Kidney glomerular epithelial cell (primary cell): ENCODE data around the gene SLC6A15.
A peak's percentile ranks its signal among the peaks of the same experiment; 100 is the strongest.

Source experiments
- DNase-seq: peaks from one replicate; lab custom pipeline; 2025; lab: John Stamatoyannopoulos, UW

SLC6A15 gene

DNA sequence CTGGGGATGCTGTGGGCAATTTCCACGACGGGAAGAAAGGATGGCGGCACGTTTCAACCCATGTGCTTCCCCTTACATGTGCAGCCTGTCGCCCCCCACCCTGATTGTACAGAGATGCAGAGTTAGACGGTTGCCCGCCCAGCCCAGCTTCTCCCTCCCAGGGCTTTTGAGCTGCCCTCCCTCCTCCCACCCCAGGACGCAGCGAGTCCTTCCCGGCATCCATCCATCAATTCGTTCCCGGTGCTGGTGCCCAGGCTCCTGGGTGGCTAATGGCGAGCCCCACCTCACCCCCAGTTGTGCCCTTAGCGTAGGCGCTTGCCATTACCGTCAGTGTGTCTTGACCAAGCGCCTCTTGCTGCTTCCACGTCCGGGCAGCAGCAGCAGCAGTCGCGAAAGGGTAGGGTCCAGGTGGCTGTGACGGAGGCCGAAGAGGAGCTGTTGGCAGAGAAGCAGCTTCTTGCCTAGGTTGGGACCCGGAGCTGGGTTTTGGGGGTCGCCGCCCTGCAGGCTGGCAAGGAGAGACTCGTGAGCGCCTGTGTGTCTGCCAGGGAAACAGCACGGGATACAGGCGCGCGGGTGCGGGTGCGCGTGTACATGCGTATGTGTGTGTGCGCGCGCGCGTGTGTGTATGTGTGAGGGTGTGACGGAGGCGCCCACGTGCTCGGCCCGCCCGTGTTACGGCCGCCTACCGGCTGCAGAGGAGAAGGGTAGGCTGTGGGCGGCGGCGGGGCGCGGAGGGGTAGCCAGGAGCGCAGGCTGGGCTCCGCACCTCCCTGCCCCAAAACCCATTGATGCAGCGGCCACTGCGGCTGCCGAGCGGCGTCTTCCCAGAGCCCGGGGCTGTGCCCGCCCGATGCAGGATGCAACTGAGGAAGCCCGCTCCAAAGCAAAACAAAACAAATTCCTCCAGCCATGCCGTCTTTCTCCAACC lies at the start of gene SLC6A15:
Gene SLC6A15 (minus strand): TSS at position 602 of the 931 bp plus-strand sequence. CDS start 20,679 bp downstream, outside the sequence.
- DNase-seq, result peak; percentile 20

DNA sequence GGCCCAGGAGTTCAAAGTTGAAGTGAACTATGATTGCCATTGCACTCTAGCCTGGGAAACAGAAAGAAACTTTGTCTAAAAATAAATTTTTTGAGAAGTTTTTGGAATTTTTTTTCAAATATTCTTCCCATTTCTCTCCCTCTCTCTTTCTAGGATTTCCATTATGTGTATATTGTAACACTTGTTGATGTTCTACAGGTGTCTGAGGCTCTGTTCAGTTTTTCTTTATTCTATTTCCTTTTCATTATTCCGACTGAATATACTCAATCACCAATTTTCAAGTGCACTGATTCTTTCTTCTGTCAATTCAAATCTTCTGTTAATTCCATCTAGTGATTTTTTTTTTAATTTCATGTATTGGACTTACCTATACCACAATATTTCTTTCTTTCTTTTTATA lies 48.3 kb upstream of the SLC6A15 start:
- DNase-seq, result no peak

DNA sequence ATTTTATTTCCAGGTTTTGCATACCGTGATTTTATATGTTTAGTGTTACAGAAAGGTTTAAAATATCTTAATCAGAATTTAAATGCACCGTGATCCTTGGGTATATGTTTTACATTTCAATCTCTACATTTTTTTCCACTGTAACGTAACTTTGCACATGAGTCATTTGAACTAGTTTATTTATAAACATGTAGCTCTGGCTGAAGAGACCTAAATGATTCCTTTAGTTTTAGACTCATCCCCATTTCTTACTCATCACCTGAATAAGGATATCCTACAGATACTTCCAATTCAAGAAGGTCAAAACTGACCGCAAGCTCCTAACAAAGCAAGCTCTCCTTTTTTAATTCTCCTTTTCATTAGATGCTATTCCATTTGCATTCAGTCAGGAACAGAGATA lies 42.7 kb upstream of the SLC6A15 start:
- no peak for DNase-seq

DNA sequence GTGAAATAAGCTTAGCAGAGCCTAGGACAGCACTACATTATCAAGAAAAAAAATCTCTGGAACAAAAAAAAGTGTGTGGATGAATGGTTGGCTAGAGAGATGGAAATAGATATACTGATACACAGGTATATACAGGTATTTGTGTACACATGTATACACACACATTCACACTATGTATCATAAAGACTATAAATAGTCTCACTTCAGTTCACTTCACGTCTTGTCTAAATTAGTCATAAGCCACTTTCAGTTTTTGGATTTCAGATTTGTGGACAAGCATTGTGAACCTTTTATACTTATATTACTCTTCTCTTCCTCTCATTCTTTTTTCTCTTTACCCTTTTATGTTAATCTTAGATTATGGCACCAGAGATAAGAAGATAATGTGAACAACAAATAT lies 41.8 kb upstream of the SLC6A15 start:
- no peak for DNase-seq

DNA sequence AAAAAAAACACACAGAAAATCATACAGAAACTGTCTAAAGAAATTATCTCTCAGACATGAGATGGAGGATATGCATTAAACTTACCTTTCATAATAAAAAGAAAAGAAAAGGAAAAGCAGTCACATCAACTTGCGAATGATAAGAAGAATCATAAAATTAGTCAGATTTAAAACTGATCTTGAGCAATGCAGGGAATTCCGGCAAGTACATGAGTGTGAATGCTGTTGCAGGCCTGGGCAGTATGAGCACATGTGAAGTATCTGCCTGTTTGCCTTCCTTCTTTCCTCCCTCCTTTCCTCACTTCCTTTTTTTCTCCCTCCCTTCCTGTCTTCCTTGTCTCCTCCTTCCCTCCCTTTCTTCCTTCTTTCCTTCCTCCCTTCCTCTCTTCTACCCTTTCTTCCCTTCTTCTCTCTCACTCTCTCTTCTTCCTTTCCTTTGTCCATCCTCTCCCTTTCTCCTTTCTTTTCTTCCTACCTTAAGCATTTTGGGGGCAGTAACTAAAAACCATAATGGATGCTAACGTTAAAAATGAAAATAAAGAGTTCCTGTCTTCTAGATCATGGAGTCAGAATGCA lies 38.5 kb upstream of the SLC6A15 start:
- no peak for DNase-seq

DNA sequence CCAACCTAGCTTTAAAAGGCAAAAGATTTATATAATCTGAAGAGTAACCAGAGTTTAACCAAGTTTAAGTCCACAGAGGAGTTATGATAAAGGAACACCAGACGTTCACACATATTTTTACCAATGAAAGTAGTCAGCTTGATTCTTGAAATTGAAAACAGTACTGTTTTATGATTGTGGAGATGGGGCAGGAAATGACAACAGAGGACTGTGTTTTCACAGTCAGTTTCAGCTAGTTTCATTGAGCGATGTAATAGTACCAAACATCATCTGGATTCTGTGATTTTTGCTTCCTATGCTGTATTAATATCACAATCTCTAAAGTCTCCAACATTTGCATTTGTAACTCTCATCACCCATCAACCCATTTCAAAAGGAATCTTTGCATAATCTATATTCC lies 34.2 kb upstream of the SLC6A15 start:
- DNase-seq, result no peak

DNA sequence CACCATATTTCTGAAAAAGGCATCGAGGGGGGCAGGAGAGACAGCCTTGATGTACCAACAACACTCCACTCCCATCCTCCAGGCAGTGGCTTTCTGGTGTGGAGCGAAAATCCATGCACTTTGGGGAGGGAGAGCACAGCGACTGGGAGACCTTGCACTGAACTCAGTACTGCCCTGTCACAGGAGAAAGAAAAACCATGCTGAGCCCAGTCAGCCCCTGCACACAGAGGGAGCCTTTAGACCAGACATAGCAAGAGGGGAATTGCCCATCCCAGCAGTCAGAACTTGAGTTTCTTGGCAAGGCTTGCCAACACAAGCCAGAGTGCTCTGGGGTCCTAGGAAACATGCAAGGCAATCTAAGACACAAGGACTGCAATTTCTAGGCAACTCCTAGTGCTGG lies 24.8 kb upstream of the SLC6A15 start:
- no peak for DNase-seq

DNA sequence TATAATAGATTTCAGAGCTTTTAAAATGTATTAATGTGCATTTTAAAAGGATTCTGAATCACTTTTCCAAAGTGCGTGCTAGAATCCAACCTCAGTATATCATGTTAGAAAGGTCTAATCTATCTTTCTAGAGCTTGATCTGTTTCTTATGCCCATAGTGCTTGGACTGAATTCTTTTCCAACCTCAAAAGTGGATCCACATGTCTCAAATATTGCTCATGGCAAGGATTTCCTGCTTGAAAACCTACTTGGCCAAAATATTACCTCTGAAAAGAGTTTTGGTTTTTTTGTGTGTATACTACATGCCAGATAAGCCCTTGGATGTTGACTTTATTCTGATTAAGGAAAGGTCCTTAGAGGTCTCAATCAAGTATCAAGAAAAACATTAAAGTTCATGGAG lies 16.9 kb upstream of the SLC6A15 start:
- DNase-seq, result no peak

DNA sequence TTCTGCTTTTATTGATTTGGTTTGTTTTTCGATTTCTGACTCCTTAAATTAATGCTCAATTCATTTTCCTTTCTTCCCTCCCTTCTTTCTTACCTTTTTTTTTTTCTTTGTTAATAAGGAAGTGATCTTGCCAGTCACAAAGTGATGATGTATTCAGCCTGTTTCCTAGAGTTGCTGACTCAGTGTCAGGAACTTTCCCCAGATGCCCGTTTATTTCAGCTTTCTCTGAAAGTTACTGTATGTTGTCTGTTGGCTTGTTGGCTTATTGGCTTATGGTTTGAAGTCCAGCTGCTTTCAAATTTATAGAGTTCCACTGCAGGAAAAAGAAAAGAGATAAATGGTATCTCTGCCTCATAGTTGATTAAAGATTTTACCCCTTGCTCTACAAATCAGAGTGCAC lies 12.4 kb upstream of the SLC6A15 start:
- no peak for DNase-seq

DNA sequence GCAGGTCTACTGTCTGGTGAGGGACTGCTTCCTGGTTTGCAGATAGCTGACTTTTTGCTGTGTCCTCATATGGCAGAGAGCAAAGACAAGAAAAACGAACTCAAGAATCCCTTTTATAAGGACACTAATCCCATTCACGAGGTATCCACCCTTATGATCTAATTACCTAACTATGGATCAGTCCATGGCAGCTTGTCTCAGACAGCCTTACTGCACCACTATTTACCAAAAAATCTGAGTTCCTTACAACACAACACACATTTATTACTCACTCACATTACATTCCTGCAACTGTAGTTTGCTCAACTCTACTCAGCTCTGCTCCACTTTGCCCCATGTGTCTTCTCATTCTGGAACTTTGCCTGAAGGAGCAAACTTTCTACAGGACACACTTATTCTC lies 10.1 kb upstream of the SLC6A15 start:
- DNase-seq, result no peak

DNA sequence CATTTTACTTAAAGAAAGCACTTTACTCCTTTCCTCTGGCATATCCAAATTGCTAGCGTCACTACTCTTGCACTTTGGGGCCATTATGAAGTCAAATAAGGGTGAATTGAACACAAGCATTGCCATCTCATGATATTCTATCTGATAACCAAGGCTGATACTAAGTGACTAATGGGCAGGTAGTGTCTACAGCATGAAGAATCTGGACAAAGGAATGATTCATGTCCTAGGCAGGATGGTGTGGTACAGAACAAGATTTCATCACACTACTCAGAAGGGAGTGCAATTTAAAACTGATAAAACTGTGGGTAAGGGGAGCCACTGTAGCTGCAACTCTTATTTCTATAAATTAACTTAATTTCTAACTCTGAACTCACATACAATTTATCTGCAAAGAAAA lies 7.7 kb upstream of the SLC6A15 start:
- no peak for DNase-seq

DNA sequence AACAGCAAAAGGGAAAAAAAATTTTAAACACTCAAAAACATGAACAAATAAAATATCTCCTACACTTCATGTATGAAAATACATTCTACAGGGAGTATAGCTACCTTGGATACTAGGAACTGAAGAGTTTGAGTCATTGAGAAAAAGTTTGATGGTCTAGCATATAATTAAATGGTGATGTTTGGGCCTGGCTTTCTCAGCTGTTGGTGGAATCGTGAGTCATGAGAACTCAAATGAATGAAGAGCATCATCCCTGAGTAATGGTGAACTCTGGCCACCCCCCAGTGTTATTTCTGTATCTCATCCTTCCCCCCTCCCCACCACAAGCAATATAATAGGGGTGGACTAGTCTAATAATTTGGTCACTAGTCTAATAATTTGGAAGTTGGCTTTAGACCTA lies 6.7 kb upstream of the SLC6A15 start:
- DNase-seq, result no peak

DNA sequence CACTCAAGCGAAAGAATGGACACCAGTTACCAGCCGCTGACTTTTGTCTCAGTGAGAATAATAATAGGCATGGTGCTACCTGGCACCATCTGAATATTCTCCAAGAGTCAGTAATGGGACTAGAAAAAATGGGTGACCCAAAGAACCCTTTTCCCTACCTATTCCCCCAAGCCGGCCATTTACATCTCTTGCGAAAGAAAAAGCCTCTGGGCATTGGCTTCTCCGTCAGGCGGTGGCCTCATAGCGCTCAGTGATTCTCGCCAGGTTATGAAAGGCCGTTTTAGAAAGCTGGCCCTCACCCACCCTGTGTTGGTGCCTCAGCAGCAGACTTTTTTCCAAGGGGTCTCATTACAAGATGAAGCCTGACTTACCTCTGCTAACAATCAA lies 523 bp upstream of the SLC6A15 start:
- no peak for DNase-seq

DNA sequence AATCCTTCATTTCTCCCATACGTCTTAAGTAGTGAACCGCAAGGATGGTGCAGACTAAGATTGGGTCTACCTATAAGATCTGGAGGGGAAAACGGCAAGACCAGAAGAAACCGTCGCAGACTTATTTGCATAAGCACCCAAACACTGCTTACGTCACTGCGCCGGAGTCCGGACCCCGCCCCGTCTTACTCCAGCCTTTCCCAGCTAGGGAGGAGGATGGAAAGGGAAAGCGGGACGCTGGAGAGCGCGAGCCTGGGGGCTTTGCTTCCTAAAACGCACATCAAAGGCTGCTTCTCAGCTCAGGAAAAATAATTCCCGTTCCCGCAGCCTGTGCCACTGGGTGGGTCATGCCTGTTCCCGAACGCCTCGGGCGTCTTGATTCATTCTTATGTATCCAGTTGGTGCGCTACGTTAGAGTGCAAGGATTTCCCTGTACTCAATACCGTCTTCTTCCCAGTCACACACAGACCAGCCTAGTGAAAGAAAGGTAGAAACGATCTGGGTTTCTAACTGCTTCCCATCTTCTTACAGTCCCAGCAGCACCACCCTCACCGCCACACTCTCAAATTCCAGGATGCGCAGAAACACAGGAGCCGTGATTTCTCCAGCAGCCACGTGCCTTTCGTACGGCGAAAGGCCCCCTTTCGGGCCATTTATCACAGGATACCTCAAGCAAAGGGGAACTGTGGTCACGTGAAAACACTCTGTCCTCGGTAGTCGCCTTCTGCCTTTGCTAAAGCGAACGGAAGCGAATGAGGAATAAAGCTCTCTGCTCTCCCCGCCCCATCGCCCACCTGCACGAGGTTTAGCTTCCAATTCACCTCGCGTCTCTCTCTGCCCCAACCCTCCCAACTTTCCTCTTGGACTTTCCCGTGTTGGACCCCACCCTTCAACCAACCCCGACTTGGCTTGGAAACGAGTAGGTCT lies 1.1 kb downstream of the SLC6A15 start:
- no peak for DNase-seq

DNA sequence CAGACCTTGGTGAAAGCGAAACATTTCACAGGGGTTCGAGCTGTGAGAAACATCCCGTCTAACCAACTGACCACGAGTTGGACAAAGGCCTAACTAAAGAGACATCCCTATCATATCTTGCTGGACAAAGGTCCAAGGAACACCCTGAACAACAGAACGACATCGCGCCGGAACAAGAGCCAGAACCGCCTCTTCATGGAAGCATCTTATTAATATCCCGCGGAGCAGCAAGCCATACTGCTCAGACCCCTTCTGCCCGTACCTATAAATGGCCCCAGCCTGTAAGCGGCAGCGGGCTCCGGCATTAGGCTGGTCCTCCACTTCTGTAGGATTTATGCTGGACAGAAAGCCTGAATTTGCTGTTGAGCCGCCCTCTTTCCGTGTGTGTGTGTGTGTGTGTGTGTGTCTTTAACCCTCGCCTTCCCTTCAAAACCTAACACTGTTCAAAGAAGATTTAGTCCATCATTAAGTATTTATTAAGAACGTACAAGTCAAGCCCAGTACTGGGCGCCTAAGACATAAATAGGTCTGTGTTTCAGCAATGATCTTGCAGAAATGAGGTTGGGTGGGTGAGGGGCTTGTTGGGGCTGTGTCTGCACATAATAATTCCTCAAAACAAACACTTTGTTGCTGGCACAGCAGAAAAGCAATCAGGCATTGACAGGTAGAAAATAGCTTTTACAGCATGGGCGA lies 1.9 kb downstream of the SLC6A15 start:
- DNase-seq, result no peak

DNA sequence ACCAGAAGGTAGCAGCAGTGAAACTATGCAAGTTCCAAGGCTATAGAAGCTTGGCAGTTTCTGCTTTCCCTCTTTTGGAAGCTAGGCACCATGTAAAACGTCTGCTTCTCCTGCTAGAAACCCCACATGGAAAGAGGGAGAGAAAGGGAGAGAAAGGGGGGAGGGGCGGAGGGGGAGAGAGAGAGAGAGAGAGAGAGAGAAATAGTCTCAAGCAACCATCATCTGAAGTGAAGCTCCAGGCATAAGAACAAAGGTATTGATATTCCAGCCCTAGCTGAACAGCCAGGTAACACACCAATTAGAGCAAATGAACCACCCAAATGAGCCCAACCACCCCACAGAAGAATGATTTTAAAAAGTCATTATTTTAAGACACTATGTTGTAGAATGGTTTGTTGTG lies 8.5 kb downstream of the SLC6A15 start:
- no peak for DNase-seq

DNA sequence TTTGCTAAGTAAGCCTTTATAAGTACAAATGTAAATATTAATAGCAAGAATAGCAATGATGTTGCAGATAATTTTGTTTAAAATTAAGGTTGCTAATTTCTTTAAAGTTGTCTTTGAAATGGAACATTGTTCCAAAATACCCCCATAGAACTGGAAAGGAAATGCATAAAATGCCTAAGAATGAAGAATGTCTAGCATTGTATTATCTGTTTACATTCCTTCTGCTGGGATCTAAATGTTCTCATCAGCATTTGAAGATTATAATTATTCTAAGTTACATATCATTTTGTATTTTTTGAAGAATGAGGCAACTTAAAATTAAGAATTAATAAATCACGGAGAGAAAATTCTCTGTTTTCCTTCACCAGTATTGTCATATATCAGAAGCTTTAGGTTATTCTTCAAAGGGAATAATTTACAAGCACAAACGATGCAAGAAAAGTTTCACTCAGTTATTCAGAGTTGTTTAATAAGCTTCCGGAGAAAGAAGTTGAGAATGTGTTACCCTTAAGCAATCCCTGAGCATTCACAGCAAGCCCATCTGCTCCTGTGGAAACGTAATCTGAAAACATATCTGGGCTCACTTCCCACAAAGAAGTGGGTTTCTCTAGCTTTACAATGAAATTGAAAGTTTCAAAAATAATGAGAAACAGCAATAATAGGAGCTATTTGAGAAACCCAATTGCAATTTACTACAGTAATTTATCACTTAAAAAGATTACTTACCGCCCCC lies 21.3 kb downstream of the SLC6A15 start:
- DNase-seq, result no peak

DNA sequence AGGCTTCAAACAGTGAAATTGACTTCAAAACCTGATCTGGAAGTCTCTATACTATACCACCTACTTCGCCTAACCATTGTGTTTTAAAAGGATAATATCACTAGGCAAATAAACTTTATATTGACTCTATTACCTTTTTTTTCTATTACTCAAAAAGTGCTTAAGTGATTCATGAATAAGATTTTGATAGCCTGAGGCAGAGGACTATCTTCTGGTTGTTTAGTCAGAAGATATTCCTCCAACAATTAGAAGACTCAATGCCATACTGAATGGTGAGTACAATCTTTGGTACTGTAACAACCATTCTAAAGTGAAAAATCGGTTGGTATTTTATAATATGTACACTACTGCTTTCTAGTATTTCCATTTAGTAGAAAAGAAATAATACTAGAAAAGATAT lies 22.8 kb downstream of the SLC6A15 start:
- DNase-seq, result no peak

DNA sequence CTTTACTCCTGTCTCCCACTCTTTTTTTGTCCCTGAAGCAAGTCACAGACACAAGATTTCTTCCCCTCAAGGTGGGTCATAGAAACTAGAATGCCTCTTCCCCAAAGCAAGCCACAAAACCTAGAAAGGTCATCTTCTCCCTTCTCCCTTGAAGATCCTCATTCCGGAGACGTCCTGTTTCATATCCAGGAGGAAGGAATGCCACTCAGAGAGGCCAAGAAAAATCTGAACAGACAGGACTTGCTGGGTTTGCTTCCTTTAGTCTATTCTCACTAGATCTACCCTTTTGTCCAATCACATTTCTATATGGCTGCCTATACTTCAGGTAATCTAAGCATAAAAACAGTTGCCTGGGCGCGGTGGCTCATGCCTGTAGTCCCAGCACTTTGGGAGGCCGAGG lies 23.7 kb downstream of the SLC6A15 start:
- DNase-seq, result no peak

DNA sequence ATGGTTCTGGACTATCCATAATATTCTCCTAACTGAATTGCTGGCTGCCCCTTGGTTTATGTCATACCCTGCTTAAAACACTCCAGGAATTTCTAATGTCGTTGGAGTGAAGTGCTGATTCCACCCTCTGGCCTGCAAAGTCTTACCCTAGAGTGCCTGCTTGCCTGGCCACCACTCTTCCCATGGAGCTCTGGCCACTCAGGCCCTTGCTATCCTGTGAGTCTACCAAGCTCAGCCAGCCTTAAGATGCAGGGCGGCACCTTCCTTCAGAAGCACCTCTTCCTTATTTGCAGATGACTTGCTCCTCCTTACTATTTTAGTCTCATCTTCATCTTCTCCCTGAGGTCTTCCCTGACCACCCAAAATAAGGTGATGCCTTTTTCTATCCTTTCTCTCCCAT lies 35.3 kb downstream of the SLC6A15 start:
- no peak for DNase-seq

DNA sequence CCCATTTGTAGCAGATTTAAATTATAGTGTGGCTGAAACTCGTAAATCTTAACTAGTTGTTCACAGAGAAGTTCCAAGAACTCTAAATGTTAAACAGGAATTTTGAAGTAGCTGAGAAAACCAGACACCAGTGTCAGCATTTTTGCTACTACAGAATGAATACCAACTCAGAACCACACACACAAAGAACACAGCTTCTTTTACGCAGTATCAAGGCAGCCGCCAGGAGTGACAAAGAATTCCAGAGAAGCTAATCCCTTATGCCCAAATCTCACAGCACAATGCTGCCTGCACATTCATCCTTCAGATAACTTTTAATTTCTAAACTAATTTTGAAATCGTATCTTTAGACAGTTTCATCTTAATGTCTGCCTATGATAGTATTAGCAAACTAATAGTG lies 37.4 kb downstream of the SLC6A15 start:
- no peak for DNase-seq

DNA sequence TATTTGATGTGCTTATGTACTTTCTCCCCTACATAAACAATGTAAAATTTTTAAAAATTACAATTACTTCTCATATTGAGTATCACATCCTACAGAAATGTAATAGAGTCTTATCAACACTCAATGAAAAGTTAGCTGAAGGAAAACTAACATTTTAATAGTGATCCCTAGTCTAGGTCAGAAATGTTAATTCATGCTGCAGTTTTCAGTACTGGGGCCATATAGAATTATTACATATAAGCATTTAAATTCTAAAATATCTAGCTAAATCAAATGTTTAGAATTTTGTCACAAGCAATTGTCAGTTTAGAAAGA lies 37.8 kb downstream of the SLC6A15 start:
- DNase-seq, result no peak
